Stimulated activated naive CD8-positive, alpha-beta T cell treated with anti-CD3 and anti-CD28 coated beads, Interleukin-15, Interleukin-2, amounts not matched to agents 100 ng/mL and 50 ng/mL, for 24 hours (primary cell): ENCODE data around the gene SGK2.

Source experiments
- H3K27ac Mint-ChIP-seq: one replicate; pipeline ENCODE4 v1.8.0; 2021; ENCODE audit warnings: mild to moderate bottlenecking, mixed read lengths
- H3K27me3 Mint-ChIP-seq: one replicate; pipeline ENCODE4 v1.8.0; 2021; ENCODE audit warnings: mixed read lengths
- H3K36me3 Mint-ChIP-seq: one replicate; pipeline ENCODE4 v1.8.0; 2021; ENCODE audit warnings: low read depth, mixed read lengths
- H3K4me1 Mint-ChIP-seq: one replicate; pipeline ENCODE4 v1.8.0; 2021; ENCODE audit warnings: low read depth, mixed read lengths
- H3K4me3 Mint-ChIP-seq: one replicate; pipeline ENCODE4 v1.8.0; 2021; ENCODE audit warnings: mild to moderate bottlenecking, mixed read lengths
- H3K9me3 Mint-ChIP-seq: one replicate; pipeline ENCODE4 v1.8.0; 2021; ENCODE audit warnings: mixed read lengths

SGK2 gene

DNA sequence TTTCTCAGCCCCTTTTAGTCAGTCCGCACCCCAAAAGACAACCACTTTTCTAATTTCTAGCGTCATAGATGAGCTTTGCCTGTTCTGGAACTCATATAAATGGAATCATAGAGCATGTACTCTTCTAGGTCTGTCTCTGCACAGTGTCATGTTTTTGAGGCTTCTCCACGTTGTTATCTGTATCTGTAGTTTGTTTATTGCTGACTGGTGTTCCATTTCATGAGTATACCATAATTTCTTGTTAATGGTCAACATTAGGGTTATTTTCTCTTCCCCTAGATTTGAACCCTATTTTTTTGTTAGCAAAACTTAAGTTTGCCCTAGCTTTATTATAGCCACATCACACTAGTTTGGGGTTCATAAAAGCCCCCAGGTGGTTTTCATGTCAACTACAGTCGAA is 16.2 kb upstream of the SGK2 start:
- Mint-ChIP-seq H3K27ac (no peak overlapping the region), H3K27me3 (no peaks in the 10 kb centered on the region), H3K4me3 (no peak overlapping the region), H3K36me3 (peaks cover 5% of the 10 kb centered on the region), H3K4me1 (no peaks in the 10 kb centered on the region), H3K9me3 (no peaks in the 10 kb centered on the region)

DNA sequence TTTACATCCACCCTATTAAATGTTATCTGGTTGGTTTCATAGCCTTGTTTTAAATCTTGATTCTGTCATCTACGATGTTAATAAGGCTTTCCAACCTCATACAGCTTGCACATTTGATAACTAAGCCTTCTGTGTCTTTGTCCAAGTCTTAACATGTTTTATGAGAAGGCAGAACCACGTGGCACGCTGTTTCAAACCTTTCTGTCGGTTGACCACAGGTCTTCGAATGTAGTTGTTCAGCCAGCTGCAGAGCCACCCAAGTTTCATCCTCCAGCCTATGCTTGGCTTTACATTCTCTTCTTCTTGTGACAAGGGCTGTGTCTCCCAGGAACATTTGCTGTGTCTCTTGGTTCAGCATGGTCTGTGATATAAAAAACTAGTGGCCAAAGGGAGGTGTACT is 15.7 kb upstream of the SGK2 start:
- Mint-ChIP-seq H3K36me3 (peaks cover 5% of the 10 kb centered on the region), H3K27ac (no peak overlapping the region), H3K4me3 (no peak overlapping the region), H3K9me3 (no peaks in the 10 kb centered on the region), H3K27me3 (no peaks in the 10 kb centered on the region), H3K4me1 (no peaks in the 10 kb centered on the region)

DNA sequence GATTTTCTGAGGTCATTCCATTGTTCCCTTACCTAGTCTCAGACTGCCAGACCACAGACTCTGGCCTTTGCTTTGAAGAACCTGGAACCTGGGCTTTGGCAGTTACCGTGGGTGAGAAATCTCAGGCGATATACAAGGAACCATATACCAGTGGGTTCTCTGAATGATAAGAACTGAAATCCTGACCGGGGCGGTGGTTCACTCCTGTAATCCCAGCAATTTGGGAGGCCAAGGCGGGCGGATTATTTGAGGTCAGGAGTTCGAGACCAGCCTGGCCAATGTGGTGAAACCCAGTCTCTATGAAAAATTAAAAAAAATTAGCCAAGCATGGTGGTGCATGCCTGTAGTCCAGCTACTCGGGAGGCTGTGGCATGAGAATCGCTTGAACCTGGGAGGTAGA is 14.3 kb upstream of the SGK2 start:
- no peak overlapping the region for H3K4me3 Mint-ChIP-seq
- H3K36me3 Mint-ChIP-seq = peaks cover 5% of the 10 kb centered on the region
- no peaks in the 10 kb centered on the region for H3K4me1 Mint-ChIP-seq
- no peak overlapping the region for H3K27ac Mint-ChIP-seq
- H3K27me3 Mint-ChIP-seq = no peaks in the 10 kb centered on the region
- H3K9me3 Mint-ChIP-seq = no peaks in the 10 kb centered on the region

DNA sequence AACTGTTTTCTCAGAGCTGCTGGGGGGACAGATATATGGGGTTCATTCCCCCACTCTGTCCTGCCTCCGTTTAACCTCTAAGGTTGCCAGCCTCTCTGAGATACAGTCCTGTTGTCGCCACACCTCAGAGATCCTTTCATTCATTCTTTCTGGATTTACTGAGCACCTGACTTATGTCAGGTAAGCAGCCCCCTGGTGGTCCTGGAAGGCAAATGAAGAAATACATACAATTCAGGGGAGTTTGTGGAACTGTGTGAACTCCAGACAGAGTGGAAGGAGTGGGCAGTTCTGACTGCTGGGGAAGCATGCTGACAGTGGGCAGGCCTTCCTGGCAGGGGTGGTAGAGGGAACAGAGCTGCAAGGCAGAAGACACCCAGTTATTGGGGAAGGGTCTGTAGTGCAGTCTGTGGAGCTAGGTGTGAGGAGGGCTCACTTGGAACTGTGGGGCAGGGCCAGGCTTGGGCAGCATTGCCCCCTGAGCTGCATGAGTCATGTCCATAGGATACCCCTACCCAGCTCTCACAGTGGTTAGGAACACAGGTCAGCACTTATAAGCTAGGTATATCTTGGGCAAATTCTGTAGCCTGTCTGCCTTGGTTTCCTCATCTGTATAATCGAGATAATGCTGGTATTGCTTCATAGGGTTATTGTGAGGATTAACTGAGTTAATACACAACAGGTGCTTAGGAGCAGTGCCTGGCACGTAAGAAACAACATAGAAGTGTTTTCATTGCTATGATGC is 12.8 kb upstream of the SGK2 start:
- Mint-ChIP-seq H3K27me3 (no peaks in the 10 kb centered on the region), H3K9me3 (no peaks in the 10 kb centered on the region), H3K27ac (no peak overlapping the region), H3K4me3 (no peak overlapping the region), H3K4me1 (no peaks in the 10 kb centered on the region), H3K36me3 (peaks cover 5% of the 10 kb centered on the region)

DNA sequence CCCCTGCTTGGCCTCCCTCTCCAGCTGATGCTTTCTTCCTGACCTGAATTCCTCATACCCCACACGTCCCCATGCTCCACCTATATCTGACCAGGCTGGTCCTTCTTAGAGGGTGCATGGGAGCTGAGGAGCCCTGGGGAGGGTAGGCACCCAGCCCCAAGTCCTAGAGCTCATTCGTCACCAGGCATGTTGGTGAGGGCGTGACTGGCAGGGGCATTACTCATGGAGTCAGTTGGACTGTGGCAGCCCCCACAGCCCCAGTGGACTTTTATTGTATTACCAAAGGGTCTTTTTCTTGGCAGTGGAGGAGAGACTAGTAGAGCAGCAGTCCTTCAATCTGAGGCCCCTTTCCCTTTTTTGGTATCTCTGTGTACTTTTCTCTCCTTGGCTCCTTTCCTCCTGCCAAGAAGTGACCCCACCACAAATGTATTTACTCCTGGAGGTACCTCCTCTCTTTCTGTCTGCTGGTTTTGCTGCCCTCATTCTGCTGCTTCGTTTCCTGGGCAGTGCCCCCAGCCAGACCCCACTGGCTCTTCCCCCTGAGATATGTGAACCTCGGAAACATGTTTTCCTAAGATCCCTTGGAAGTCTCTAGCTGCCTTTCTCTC is 10.4 kb upstream of the SGK2 start:
- Mint-ChIP-seq H3K27ac (no peak overlapping the region), H3K4me1 (no peaks in the 10 kb centered on the region), H3K4me3 (no peak overlapping the region)

DNA sequence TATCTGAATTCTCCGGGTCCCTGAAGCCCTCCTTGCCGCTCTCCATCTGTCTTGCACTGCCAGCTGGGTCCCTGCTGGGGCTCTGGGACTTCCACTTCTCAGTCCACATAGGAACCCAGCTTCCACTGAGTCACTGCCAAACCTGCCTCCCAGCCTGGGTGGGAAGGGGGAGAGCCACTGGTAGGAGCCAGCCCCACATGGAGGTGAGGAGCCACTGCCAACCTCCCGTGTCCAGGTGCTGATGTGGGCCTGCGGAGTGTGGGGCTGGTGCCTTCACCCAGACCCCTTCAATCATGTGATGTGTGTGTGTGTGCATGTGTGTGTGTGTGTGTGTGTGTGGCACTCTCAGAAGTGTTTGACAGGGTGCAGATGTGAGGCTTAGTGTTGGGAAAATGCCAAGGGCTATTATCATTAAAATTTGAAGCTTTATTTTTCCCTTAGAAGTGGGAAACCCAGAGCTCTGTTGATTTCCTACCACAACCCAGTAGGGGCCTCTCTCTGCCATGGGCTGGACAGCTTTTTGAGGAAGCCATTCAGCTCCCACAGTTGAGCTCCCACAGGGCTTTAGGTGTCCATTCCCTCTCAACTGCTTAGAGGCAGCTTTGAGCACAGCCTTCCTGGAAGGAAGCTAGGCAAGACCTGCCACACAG is 9.3 kb upstream of the SGK2 start:
- Mint-ChIP-seq H3K27me3 (no peaks in the 10 kb centered on the region), H3K9me3 (no peaks in the 10 kb centered on the region), H3K27ac (no peak overlapping the region)

More for the DNA sequence above, 10.4 kb upstream of the SGK2 start:
- Mint-ChIP-seq H3K27me3 (no peaks in the 10 kb centered on the region), H3K9me3 (no peaks in the 10 kb centered on the region), H3K36me3 (peaks cover 5% of the 10 kb centered on the region)

DNA sequence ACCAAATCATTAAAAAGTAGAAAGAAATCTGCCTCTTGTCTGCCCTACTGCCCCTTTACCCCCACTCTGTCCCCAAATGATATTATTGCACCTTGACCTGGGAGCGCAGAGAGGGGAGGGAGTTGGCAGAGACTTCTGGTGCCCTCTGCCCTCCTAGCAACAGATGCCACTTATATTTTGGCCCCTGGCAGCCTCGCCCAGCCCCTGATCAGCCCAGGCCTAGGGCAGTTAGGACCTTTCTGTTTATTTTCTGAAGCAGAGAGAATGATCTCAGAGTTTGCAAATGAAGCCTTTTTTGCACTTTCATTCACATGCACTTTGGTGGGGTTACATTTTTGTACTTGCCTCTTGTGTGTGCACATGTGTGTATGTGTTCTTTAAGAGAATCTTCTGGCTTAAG is 8.4 kb upstream of the SGK2 start:
- no peak overlapping the region for H3K4me3 Mint-ChIP-seq
- peaks cover 5% of the 10 kb centered on the region for H3K36me3 Mint-ChIP-seq
- no peaks in the 10 kb centered on the region for H3K27me3 Mint-ChIP-seq
- no peaks in the 10 kb centered on the region for H3K4me1 Mint-ChIP-seq
- H3K9me3 Mint-ChIP-seq = no peaks in the 10 kb centered on the region
- no peak overlapping the region for H3K27ac Mint-ChIP-seq

More for the DNA sequence above, 9.3 kb upstream of the SGK2 start:
- no peaks in the 10 kb centered on the region for H3K4me1 Mint-ChIP-seq
- H3K4me3 Mint-ChIP-seq = no peak overlapping the region
- H3K36me3 Mint-ChIP-seq = peaks cover 5% of the 10 kb centered on the region

DNA sequence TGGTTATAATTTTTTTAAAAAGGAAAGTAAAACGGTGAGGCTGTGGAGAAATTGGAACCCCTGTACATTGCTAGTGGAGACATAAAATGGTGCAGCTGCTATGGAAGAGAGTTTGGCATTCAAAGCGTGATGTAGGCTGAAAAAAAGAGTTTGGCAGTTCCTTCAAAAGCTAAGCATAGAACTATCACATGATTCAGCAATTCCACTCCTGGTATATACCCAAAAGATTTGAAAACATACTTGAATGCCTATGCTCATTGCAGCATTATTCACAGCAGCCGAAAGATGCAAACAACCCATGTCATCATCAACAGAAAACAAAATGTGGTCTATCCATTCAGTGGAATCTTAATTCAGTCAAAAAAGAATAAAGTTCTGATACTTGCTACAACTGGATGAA is 4.5 kb upstream of the SGK2 start:
- H3K4me1 Mint-ChIP-seq = no peaks in the 10 kb centered on the region
- no peaks in the 10 kb centered on the region for H3K9me3 Mint-ChIP-seq
- H3K27ac Mint-ChIP-seq = no peak overlapping the region
- H3K4me3 Mint-ChIP-seq = no peak overlapping the region
- H3K27me3 Mint-ChIP-seq = no peaks in the 10 kb centered on the region
- no peaks in the 10 kb centered on the region for H3K36me3 Mint-ChIP-seq

DNA sequence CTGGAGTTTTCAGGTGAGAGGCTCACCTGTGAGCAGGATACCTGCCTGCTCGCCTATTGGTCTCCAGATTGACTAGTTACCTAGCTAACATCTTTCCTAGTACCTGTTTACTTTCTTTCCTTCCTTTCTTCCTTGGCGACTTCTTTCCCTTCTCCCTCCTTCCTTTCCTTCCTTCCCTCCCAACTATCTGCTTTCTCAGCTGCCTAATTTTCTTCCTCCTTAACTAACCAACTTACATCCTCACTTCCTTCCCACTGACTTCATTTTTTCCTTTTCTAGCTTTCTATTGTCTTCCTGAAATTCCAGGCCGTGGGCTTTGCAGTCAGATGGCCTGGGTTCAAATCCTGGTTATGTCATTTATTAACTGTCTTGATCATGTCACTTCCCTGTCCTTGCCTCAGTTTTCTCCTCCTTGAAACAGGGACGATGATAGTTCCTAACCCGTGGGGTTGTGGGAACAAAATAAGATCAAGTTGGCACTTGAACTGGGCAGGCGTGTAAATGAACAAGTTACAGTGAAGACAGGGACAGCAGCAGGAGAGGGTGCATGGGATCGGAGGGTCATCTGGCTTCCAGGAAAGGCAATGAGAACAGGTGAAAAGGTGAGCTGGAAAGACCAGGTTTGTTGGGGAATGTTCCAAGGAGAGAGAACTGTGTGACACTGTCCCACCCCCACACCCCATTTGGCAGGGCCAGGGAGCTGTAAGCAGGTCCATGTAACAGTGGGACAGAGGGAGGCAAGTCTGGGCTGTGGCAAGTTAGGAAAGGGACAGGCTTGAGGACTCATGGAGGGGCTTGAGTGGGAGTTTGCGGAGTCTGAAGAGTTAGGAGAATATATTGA is 540 bp downstream of the SGK2 start:
- H3K4me1 Mint-ChIP-seq = no peaks in the 10 kb centered on the region
- H3K27ac Mint-ChIP-seq = no peak overlapping the region
- H3K27me3 Mint-ChIP-seq = no peaks in the 10 kb centered on the region
- H3K9me3 Mint-ChIP-seq = no peaks in the 10 kb centered on the region
- no peak overlapping the region for H3K4me3 Mint-ChIP-seq
- no peaks in the 10 kb centered on the region for H3K36me3 Mint-ChIP-seq

DNA sequence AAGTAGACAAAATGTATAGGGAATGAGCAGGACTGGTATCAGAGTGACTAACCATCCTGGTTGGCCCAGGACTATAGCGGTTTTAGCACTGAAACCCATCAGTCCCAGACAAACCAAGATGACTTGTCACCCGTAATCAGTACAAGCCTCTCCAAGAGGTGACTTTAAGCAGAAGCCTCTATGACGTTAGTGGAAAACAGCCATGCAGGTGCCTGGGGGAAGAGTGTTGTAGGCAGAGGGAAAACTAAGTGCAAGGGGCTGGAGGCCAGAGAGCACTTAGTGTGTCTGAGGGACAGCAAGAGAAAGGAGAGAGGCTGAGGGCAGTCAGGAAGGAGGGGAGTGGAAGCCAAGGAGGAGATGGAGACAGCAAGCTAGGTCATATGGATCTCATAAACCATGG is 2.1 kb downstream of the SGK2 start:
- H3K4me3 Mint-ChIP-seq = no peak overlapping the region
- H3K36me3 Mint-ChIP-seq = no peaks in the 10 kb centered on the region
- no peaks in the 10 kb centered on the region for H3K4me1 Mint-ChIP-seq
- no peaks in the 10 kb centered on the region for H3K27me3 Mint-ChIP-seq
- peak overlapping the region; percentile 34 for H3K27ac Mint-ChIP-seq
- no peaks in the 10 kb centered on the region for H3K9me3 Mint-ChIP-seq

DNA sequence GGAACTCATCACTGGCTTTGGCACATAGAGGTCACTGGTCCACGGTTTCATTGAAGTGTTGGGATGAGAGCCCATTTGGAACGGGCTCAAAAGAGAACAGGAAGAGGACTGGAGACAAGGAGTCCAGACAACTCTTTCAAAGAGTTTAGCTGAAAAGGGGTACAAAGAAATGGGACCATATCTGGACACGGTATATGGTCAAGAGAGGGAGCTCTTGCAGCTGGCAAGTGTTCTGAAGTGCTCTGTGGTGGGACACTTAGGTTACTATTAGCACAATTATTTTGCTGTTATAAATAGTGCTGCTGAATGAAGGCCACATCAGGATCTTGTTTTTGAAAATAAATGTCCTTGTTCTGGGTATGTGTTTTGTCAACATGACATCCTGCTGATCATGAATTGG is 4.6 kb downstream of the SGK2 start:
- Mint-ChIP-seq H3K27ac (no peak overlapping the region), H3K36me3 (no peaks in the 10 kb centered on the region), H3K4me3 (no peak overlapping the region), H3K27me3 (no peaks in the 10 kb centered on the region), H3K9me3 (no peaks in the 10 kb centered on the region), H3K4me1 (no peaks in the 10 kb centered on the region)

DNA sequence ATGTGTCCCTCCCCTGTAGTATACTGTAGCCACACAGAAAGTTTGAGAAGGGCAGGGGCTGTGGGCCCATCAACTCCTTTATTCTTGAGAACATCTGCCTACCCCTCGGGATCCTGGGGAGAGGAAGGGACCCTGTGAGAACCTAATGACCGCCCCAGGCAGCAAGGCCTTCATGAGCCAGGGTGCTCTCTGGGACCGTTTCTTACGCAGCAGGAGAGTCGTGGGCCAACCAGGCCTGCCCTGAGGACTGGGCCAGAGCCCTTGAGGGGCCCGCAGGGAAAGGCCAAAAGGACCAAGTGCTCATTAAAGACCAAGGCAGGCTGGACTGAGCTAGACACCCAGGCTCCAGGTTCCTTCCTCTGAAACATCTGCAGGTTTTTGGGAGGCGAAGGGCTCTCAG is 5.2 kb downstream of the SGK2 start:
- no peak overlapping the region for H3K27ac Mint-ChIP-seq
- no peaks in the 10 kb centered on the region for H3K4me1 Mint-ChIP-seq
- H3K9me3 Mint-ChIP-seq = no peaks in the 10 kb centered on the region
- H3K36me3 Mint-ChIP-seq = no peaks in the 10 kb centered on the region
- no peaks in the 10 kb centered on the region for H3K27me3 Mint-ChIP-seq
- no peak overlapping the region for H3K4me3 Mint-ChIP-seq

DNA sequence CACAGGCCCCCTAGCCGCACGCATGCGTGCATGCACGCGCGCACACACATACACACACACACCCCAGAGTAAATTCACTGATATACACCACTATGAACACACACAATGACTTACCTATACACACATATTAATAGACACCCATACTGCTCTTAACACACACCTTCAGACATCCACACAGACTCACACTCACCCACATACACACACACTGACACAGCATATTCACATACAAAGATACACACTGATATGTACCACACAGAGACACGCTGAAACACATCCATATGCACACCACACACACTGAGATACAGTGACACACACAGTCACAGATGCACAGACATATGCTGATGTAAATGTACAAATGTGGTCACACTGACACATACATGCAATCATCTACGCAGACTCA is 5.6 kb downstream of the SGK2 start:
- Mint-ChIP-seq H3K27ac (no peak overlapping the region), H3K36me3 (no peaks in the 10 kb centered on the region)

DNA sequence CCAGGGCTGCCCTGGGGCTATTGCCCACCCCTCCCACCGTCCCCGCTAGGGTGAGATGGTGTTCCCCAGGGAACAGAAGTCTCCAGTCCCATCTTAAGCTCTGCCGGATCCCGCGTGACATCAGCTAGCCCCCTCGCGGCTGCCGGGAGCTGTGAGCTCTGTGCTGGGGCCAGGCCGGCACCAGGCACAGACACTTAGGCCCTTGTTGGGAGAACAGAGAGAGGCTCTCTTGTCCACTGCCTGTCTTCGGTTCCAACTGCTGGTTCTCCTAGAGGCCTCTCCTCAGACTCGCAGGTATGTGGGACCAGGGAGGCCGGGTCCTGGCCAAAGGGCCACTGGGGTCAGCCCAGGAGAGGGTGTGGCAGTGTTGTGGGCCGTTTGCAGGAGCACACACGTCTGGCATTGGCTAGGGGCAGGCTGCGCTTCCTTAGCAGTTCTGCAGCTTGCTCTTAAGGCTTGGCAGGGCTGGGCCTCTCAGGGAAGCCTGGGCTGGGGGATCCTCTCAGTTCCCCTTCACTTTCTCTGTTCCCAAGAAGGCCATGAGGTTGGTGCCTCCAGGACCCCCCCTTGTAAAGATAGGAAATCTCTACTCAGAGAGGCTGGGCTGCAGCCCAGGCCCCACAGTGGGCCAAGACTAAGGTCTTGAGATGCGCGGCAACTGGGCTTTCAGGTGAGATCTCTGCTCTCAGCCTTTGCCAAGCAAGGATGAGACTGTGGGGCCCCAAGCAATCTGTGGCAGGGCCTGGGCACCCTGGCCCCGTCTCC is 6.3 kb downstream of the SGK2 start:
- Mint-ChIP-seq H3K27ac (no peak overlapping the region), H3K4me3 (no peak overlapping the region), H3K9me3 (no peaks in the 10 kb centered on the region), H3K27me3 (no peaks in the 10 kb centered on the region), H3K36me3 (no peaks in the 10 kb centered on the region), H3K4me1 (no peaks in the 10 kb centered on the region)

More for the DNA sequence above, 5.6 kb downstream of the SGK2 start:
- Mint-ChIP-seq H3K27me3 (no peaks in the 10 kb centered on the region), H3K9me3 (no peaks in the 10 kb centered on the region), H3K4me3 (no peak overlapping the region), H3K4me1 (no peaks in the 10 kb centered on the region)
